ENCODE measurements around the gene TIMP4. TPM values are rescaled to one million over a fixed set of nuclear protein-coding genes. Genes with fewer than 3 reads are reported as not detected.

TIMP4 gene
- total RNA-seq, 1 experiment from 2014 or later, result 8.4 TPM

DNA sequence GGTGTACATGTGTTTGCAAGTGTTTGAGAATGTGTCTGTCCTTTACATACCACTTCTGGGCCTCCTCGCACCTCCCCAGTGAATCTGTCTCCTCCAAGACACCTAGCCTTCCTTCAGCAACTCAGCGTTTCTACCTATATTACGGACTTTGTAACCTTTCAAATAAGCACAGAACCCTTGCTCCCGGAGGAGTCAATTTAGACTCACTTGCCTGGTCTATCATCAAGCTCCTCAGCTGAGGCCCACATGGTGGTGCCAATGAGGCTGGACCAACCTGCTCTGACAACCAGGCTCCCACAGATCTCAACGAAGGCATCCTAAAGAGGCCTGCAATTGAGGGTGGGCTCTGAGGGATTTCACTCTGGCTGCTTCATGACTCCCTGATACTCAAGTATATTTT, 32.8 kb upstream of the TIMP4 start:
- Histone ChIP-seq H2BK5ac (ENCODE audit: insufficient read length, low read length) (no peak overlapping the region), H3K14ac (ENCODE audit: insufficient read depth, low read length) (no peak overlapping the region), H3K4ac (ENCODE audit: low read depth, low read length) (no peak overlapping the region), H3K27ac (ENCODE audit: insufficient read length, low read depth, low read length) (no peak overlapping the region), H2BK120ac (ENCODE audit: low read depth, low read length, poor library complexity, severe bottlenecking) (no peak overlapping the region), H2AFZ (ENCODE audit: low read length) (no peak overlapping the region), H2BK15ac (ENCODE audit: low read depth, low read length) (no peak overlapping the region), H4K8ac (replicated peaks; ENCODE audit: insufficient read length, low read depth, low read length) (no peak overlapping the region), H4K20me1 (ENCODE audit: control insufficient read depth, insufficient read depth, insufficient read length) (no peaks in the 10 kb centered on the region), H2BK20ac (ENCODE audit: low read depth, low read length, poor library complexity, severe bottlenecking) (no peak overlapping the region), H4K91ac (ENCODE audit: insufficient read length, low read depth, low read length) (no peak overlapping the region), H3K79me2 (ENCODE audit: insufficient read depth, low read length) (no peaks in the 10 kb centered on the region), H2BK12ac (ENCODE audit: insufficient read length, low read depth, low read length) (no peak overlapping the region), H3K23me2 (ENCODE audit: insufficient read length, low read depth, low read length, poor library complexity, severe bottlenecking) (no peaks in the 10 kb centered on the region), H3K18ac (ENCODE audit: insufficient read length, low read depth, low read length) (no peak overlapping the region), H3K4me1 (ENCODE audit: insufficient read depth, low read length) (no peaks in the 10 kb centered on the region), H3K56ac (ENCODE audit: insufficient read length, low read depth, low read length) (no peak overlapping the region), H3K4me2 (ENCODE audit: insufficient read depth, insufficient read length, low read length) (no peak overlapping the region), H3T11ph (ENCODE audit: low read length) (no peak overlapping the region), H3K9me3 (ENCODE audit: control insufficient read depth, low read depth, low read length) (no peaks in the 10 kb centered on the region), H3K23ac (ENCODE audit: insufficient read length, low read depth, low read length) (no peak overlapping the region), H2AK5ac (ENCODE audit: insufficient read length, low read length) (no peak overlapping the region), H3K79me1 (ENCODE audit: insufficient read depth, low read depth, low read length, poor library complexity, severe bottlenecking) (no peaks in the 10 kb centered on the region), H4K5ac (ENCODE audit: insufficient read length, low read depth, low read length) (no peak overlapping the region), H3K27me3 (ENCODE audit: insufficient read depth, low read length) (no peaks in the 10 kb centered on the region), H3K9ac (ENCODE audit: extremely low read depth, insufficient read length, low read length) (no peak overlapping the region)
- H3K9me3 Mint-ChIP-seq, result no peaks in the 10 kb centered on the region; a peak in 1 of 5 replicates
- H3K27me3 Mint-ChIP-seq (ENCODE audit: low read depth), result no peaks in the 10 kb centered on the region
- TF ChIP-seq, protein P1, sequence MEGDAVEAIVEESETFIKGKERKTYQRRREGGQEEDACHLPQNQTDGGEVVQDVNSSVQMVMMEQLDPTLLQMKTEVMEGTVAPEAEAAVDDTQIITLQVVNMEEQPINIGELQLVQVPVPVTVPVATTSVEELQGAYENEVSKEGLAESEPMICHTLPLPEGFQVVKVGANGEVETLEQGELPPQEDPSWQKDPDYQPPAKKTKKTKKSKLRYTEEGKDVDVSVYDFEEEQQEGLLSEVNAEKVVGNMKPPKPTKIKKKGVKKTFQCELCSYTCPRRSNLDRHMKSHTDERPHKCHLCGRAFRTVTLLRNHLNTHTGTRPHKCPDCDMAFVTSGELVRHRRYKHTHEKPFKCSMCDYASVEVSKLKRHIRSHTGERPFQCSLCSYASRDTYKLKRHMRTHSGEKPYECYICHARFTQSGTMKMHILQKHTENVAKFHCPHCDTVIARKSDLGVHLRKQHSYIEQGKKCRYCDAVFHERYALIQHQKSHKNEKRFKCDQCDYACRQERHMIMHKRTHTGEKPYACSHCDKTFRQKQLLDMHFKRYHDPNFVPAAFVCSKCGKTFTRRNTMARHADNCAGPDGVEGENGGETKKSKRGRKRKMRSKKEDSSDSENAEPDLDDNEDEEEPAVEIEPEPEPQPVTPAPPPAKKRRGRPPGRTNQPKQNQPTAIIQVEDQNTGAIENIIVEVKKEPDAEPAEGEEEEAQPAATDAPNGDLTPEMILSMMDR (conservative IDR thresholded peaks at IDR 0.05), result no peak
- H3K36me3 Mint-ChIP-seq (ENCODE audit: insufficient read depth in 1 of 3, low read depth in 3 of 3), result no peaks in the 10 kb centered on the region; a peak in 1 of 7 replicates
- H3K4me1 Mint-ChIP-seq, result peaks cover 5 to 7% of the 10 kb centered on the region in 2 experiments; a peak in 2 of 4 replicates
- H3K4me3 Mint-ChIP-seq, result no peak overlapping the region
- WGBS (ENCODE audit: extremely low coverage, insufficient read length, low lambda C conversion rate), result no CpG with 5 or more reads among the region's 5 CpGs
- DNase-seq, result no peak
- no peak overlapping the region for H3K27ac Mint-ChIP-seq
